Vagina (tissue), 2 donors: ENCODE measurements around the gene ACAP1. TPM values are rescaled to one million over a fixed set of nuclear protein-coding genes. Genes with fewer than 3 reads are reported as not detected.

Experiments
- DNase-seq, 2 donors: peaks; one replicate each; pipeline ENCODE4 v3.0.0-alpha.2; 2017; ENCODE audit errors: extremely low spot score in 2 of 2
- H3K27ac ChIP-seq: fragments of 200-600 bp; sonication (generic); one replicate; pipeline ENCODE4 v1.5.1; 2019
- H3K27me3 ChIP-seq: fragments of 200-600 bp; sonication (generic); one replicate; pipeline ENCODE4 v1.5.1; 2019
- H3K36me3 ChIP-seq, 2 donors: fragments of 200-600 bp; sonication (generic); one replicate each; pipeline ENCODE4 v1.5.1; 2017 to 2019
- H3K4me1 ChIP-seq: fragments of 200-600 bp; sonication (generic); one replicate; pipeline ENCODE4 v1.5.1; 2019
- H3K4me3 ChIP-seq, 2 donors: fragments of 200-600 bp; sonication (generic); 1 replicate in 1 of 2; 2 replicates in 1 of 2; pipeline ENCODE4 v1.5.1; 2016 to 2019
- H3K9me3 ChIP-seq: fragments of 200-600 bp; sonication (generic); one replicate; pipeline ENCODE4 v1.5.1; 2019
- CTCF ChIP-seq, 3 experiments: fragments of 450-650 bp in 2 of 3; fragments of 200-600 bp in 1 of 3; sonication (generic) in 1 of 3; IDR thresholded peaks; one replicate each; pipeline ENCODE4 v1.5.1; 2017 to 2019; ENCODE audit warnings: antibody characterized with exemption in 3 of 3, mild to moderate bottlenecking in 2 of 3, moderate library complexity in 2 of 3
- POLR2A ChIP-seq, 2 donors: fragments of 450-650 bp; IDR thresholded peaks; one replicate each; pipeline ENCODE4 v1.6.1; 2017; ENCODE audit warnings: antibody characterized with exemption in 2 of 2, mild to moderate bottlenecking in 2 of 2, moderate library complexity in 2 of 2
- POLR2AphosphoS5 ChIP-seq, 2 donors: sonication (generic); formaldehyde crosslinking; IDR thresholded peaks; one replicate each; pipeline ENCODE4 v1.9.0; 2017; ENCODE audit warnings: antibody characterized with exemption in 2 of 2, mild to moderate bottlenecking in 2 of 2, low read depth in 1 of 2; ENCODE audit not compliant: insufficient read depth in 1 of 2
- intact Hi-C: fragments of 100-400 bp; cut with DNase I; formaldehyde crosslinking; loops from one replicate; pipeline ENCODE4 v1.15.1; 2023
- total RNA-seq: library from RNA; depleted of rRNA; stranded (reverse); fragments of >200 nt; gene quantifications from one replicate; pipeline ENCODE4 v1.2.3, GENCODE V29; 2016

ACAP1 gene
- total RNA-seq, 1 donor from 2014 or later = 7.6 TPM

- H3K4me3 ChIP-seq = no peak overlapping the region
- intact Hi-C loops = no loop called here
- H3K9me3 ChIP-seq = no peaks in the 10 kb centered on the region
- no peaks in the 10 kb centered on the region for H3K4me1 ChIP-seq
- TF ChIP-seq POLR2A (IDR thresholded peaks at IDR 0.05) = no peak
- TF ChIP-seq CTCF (IDR thresholded peaks at IDR 0.05) = no peak
- TF ChIP-seq POLR2AphosphoS5 (IDR thresholded peaks at IDR 0.05; ENCODE audit: insufficient read depth in 1 of 2, low read depth in 1 of 2) = no peak
- no peak overlapping the region for H3K27ac ChIP-seq
- DNase-seq = no peak
- no peaks in the 10 kb centered on the region for H3K36me3 ChIP-seq
- no peaks in the 10 kb centered on the region for H3K27me3 ChIP-seq
These were observed 3.9 kb downstream of the ACAP1 start for GRCh38 chr17:7340179-7340578.

- no peak for TF ChIP-seq POLR2AphosphoS5 (IDR thresholded peaks at IDR 0.05; ENCODE audit: insufficient read depth in 1 of 2, low read depth in 1 of 2)
- no peak for TF ChIP-seq POLR2A (IDR thresholded peaks at IDR 0.05)
- no peak for TF ChIP-seq CTCF (IDR thresholded peaks at IDR 0.05)
- DNase-seq = no peak
- H3K9me3 ChIP-seq = no peaks in the 10 kb centered on the region
- H3K27ac ChIP-seq = no peak overlapping the region
- no peak overlapping the region for H3K4me3 ChIP-seq
- intact Hi-C loops = no loop called here
- H3K4me1 ChIP-seq = no peaks in the 10 kb centered on the region
- H3K36me3 ChIP-seq = no peaks in the 10 kb centered on the region
- H3K27me3 ChIP-seq = no peaks in the 10 kb centered on the region
These were observed 5.5 kb downstream of the ACAP1 start for GRCh38 chr17:7341842-7342241.

- intact Hi-C loops = no loop called here
- Histone ChIP-seq H3K36me3 (no peaks in the 10 kb centered on the region), H3K4me3 (no peak overlapping the region), H3K27me3 (no peaks in the 10 kb centered on the region), H3K9me3 (no peaks in the 10 kb centered on the region), H3K4me1 (no peaks in the 10 kb centered on the region), H3K27ac (no peak overlapping the region)
- DNase-seq = no peak
- TF ChIP-seq CTCF (IDR thresholded peaks at IDR 0.05) (no peak), POLR2A (IDR thresholded peaks at IDR 0.05) (no peak)
These were observed 6.9 kb downstream of the ACAP1 start for GRCh38 chr17:7343250-7343649.

- Histone ChIP-seq H3K27me3 (no peaks in the 10 kb centered on the region), H3K4me1 (peaks cover 15% of the 10 kb centered on the region), H3K4me3 (no peak overlapping the region), H3K27ac (no peak overlapping the region), H3K36me3 (no peaks in the 10 kb centered on the region), H3K9me3 (no peaks in the 10 kb centered on the region)
- no peak for DNase-seq
- TF ChIP-seq POLR2A (IDR thresholded peaks at IDR 0.05) (no peak), CTCF (IDR thresholded peaks at IDR 0.05) (no peak), POLR2AphosphoS5 (IDR thresholded peaks at IDR 0.05; ENCODE audit: insufficient read depth in 1 of 2, low read depth in 1 of 2) (no peak)
- intact Hi-C loops = loop anchor here (5.0 kb wide), 1 partner anchor 35 kb away; no protein-coding TSS in a partner anchor
These were observed 10.7 kb downstream of the ACAP1 start for GRCh38 chr17:7346761-7347614.
